GM23338 (cell line): ENCODE measurements around the gene LY6G6D. TPM values are rescaled to one million over a fixed set of nuclear protein-coding genes. Genes with fewer than 3 reads are reported as not detected.
A peak's percentile ranks its signal among the peaks of the same experiment; 100 is the strongest.

Experiments used
- ATAC-seq: fragments of 200-7000 bp; cut with Tn5 transposase; 3 replicates; pipeline ENCODE4 v1.9.1; 2020
- DNase-seq: peaks from one replicate; pipeline ENCODE4 v3.0.0-alpha.2; 2015; ENCODE audit warnings: low spot score
- H2AFZ ChIP-seq: fragments of 200-600 bp; sonication (generic); 2 replicates; pipeline ENCODE4 v1.8.0; 2016; ENCODE audit warnings: antibody characterized with exemption, mild to moderate bottlenecking, moderate library complexity
- H3F3A ChIP-seq: fragments of 200-600 bp; sonication (generic); replicated peaks from 2 replicates; pipeline ENCODE4 v1.8.0; 2017; ENCODE audit warnings: antibody characterized with exemption, mixed run types, low read depth
- H3K27ac ChIP-seq: fragments of 200-600 bp; sonication (generic); 2 replicates; pipeline ENCODE4 v1.6.1; 2016; ENCODE audit warnings: low read depth
- H3K27me3 ChIP-seq: fragments of 200-600 bp; sonication (generic); 2 replicates; pipeline ENCODE4 v1.8.0; 2016; ENCODE audit warnings: mild to moderate bottlenecking, mixed run types, moderate library complexity; ENCODE audit not compliant: insufficient read depth
- H3K36me3 ChIP-seq: fragments of 200-600 bp; sonication (generic); 2 replicates; pipeline ENCODE4 v1.8.0; 2016; ENCODE audit warnings: mild to moderate bottlenecking; ENCODE audit not compliant: insufficient read depth
- H3K4me1 ChIP-seq: fragments of 200-600 bp; sonication (generic); 2 replicates; pipeline ENCODE4 v1.8.0; 2016; ENCODE audit warnings: mild to moderate bottlenecking, moderate library complexity; ENCODE audit not compliant: insufficient read depth
- H3K4me2 ChIP-seq: fragments of 200-600 bp; sonication (generic); 2 replicates; pipeline ENCODE4 v1.7.1; 2017; ENCODE audit warnings: mixed run types
- H3K4me3 ChIP-seq: fragments of 200-600 bp; sonication (generic); 2 replicates; pipeline ENCODE4 v1.6.1; 2016; ENCODE audit warnings: mixed run types
- H3K79me2 ChIP-seq: fragments of 200-600 bp; sonication (generic); replicated peaks from 2 replicates; pipeline ENCODE4 v1.8.0; 2017; ENCODE audit warnings: mild to moderate bottlenecking; ENCODE audit not compliant: insufficient read depth
- H3K9me2 ChIP-seq: fragments of 200-600 bp; sonication (generic); 2 replicates; pipeline ENCODE4 v1.8.0; 2017; ENCODE audit not compliant: insufficient read depth
- H4K20me1 ChIP-seq: fragments of 200-600 bp; sonication (generic); replicated peaks from 2 replicates; pipeline ENCODE4 v1.8.0; 2017; ENCODE audit warnings: mild to moderate bottlenecking; ENCODE audit not compliant: insufficient read depth
- H3K27ac Mint-ChIP-seq: 2 replicates; pipeline ENCODE4 v1.8.0; 2020; ENCODE audit warnings: inconsistent platforms, mild to moderate bottlenecking, moderate library complexity, mixed read lengths
- H3K27me3 Mint-ChIP-seq: 3 replicates; pipeline ENCODE4 v1.8.0; 2022; ENCODE audit warnings: low read depth, mild to moderate bottlenecking, moderate library complexity, mixed read lengths, inconsistent platforms; ENCODE audit not compliant: insufficient read depth, poor library complexity
- H3K36me3 Mint-ChIP-seq: 3 replicates; pipeline ENCODE4 v1.8.0; 2021; ENCODE audit warnings: low read depth, mild to moderate bottlenecking, inconsistent platforms, moderate library complexity, mixed read lengths
- H3K4me1 Mint-ChIP-seq: 3 replicates; pipeline ENCODE4 v1.8.0; 2020; ENCODE audit warnings: mild to moderate bottlenecking, inconsistent platforms, mixed read lengths
- H3K4me3 Mint-ChIP-seq: 3 replicates; pipeline ENCODE4 v1.8.0; 2021; ENCODE audit warnings: moderate library complexity, mild to moderate bottlenecking, inconsistent platforms, mixed read lengths
- H3K9me3 Mint-ChIP-seq: 3 replicates; pipeline ENCODE4 v1.8.0; 2020; ENCODE audit warnings: moderate library complexity, mild to moderate bottlenecking, inconsistent platforms, mixed read lengths
- CREB1 ChIP-seq: fragments of 250-450 bp; sonication (Bioruptor Pico); IDR thresholded peaks from 2 replicates; pipeline ENCODE4 v1.5.0; 2020; ENCODE audit warnings: low read depth, mild to moderate bottlenecking, moderate library complexity
- ETS1 ChIP-seq: IDR thresholded peaks from 2 replicates; pipeline ENCODE4 v1.6.1; 2016; ENCODE audit warnings: antibody characterized with exemption
- EZH2phosphoT487 ChIP-seq: fragments of 200-600 bp; sonication (generic); IDR thresholded peaks from one replicate; pipeline ENCODE4 v1.8.1; 2018; ENCODE audit warnings: antibody characterized with exemption; ENCODE audit not compliant: unreplicated experiment
- JUNB ChIP-seq: IDR thresholded peaks from one replicate; pipeline ENCODE4 v1.6.1; 2016; ENCODE audit warnings: antibody characterized with exemption; ENCODE audit not compliant: unreplicated experiment
- NANOG ChIP-seq: IDR thresholded peaks from 2 replicates; pipeline ENCODE4 v1.6.1; 2016; ENCODE audit warnings: antibody characterized with exemption, borderline replicate concordance
- POLR2AphosphoS5 ChIP-seq: IDR thresholded peaks from 2 replicates; pipeline ENCODE4 v1.6.1; 2016; ENCODE audit warnings: antibody characterized with exemption, low read depth
- STAT1 ChIP-seq: IDR thresholded peaks from one replicate; pipeline ENCODE4 v1.6.1; 2016; ENCODE audit warnings: antibody characterized with exemption; ENCODE audit not compliant: unreplicated experiment
- ZNF114 ChIP-seq: fragments of 250-450 bp; sonication (Bioruptor Pico); IDR thresholded peaks from 2 replicates; pipeline ENCODE4 v1.5.0; 2020; ENCODE audit warnings: mild to moderate bottlenecking, moderate library complexity
- ZNF331 ChIP-seq: fragments of 250-450 bp; sonication (Bioruptor Pico); IDR thresholded peaks from 2 replicates; pipeline ENCODE4 v1.5.0; 2020; ENCODE audit warnings: low read depth, mild to moderate bottlenecking, moderate library complexity
- ZNF462 ChIP-seq: fragments of 250-450 bp; sonication (Bioruptor Pico); IDR thresholded peaks from 2 replicates; pipeline ENCODE4 v1.5.0; 2020; ENCODE audit warnings: mild to moderate bottlenecking, moderate library complexity
- polyA plus RNA-seq: library from polyadenylated mRNA; unstranded; fragments of >200 nt; fragmentation: Nextera tagmentation; extraction: Ambion mirVana; gene quantifications from 2 replicates; pipeline ENCODE4 v1.2.1, GENCODE V29; 2016
- total RNA-seq: library from RNA; depleted of rRNA; stranded (reverse); fragments of >200 nt; shearing (Covaris generic); gene quantifications from 2 replicates; pipeline ENCODE4 v1.2.3, GENCODE V29; 2014
- TF ChIP-seq, protein P1 (sequence below): IDR thresholded peaks from one replicate; pipeline ENCODE4 v1.6.1; 2018; ENCODE audit warnings: antibody characterized with exemption; ENCODE audit not compliant: unreplicated experiment
- TF ChIP-seq, protein P2 (sequence below), 2 experiments: fragments of 200-600 bp in 1 of 2; sonication (generic) in 1 of 2; conservative IDR thresholded peaks; 2 replicates each; pipeline versions ENCODE4 v1.5.1 to v1.6.1; 2016 to 2017; ENCODE audit warnings: antibody characterized with exemption in 2 of 2, low read depth in 2 of 2, mild to moderate bottlenecking in 2 of 2, moderate library complexity in 1 of 2

Gene LY6G6D
- total and polyA plus RNA-seq, 2 experiments from 2014 or later: not detected

- TF ChIP-seq, protein P1, sequence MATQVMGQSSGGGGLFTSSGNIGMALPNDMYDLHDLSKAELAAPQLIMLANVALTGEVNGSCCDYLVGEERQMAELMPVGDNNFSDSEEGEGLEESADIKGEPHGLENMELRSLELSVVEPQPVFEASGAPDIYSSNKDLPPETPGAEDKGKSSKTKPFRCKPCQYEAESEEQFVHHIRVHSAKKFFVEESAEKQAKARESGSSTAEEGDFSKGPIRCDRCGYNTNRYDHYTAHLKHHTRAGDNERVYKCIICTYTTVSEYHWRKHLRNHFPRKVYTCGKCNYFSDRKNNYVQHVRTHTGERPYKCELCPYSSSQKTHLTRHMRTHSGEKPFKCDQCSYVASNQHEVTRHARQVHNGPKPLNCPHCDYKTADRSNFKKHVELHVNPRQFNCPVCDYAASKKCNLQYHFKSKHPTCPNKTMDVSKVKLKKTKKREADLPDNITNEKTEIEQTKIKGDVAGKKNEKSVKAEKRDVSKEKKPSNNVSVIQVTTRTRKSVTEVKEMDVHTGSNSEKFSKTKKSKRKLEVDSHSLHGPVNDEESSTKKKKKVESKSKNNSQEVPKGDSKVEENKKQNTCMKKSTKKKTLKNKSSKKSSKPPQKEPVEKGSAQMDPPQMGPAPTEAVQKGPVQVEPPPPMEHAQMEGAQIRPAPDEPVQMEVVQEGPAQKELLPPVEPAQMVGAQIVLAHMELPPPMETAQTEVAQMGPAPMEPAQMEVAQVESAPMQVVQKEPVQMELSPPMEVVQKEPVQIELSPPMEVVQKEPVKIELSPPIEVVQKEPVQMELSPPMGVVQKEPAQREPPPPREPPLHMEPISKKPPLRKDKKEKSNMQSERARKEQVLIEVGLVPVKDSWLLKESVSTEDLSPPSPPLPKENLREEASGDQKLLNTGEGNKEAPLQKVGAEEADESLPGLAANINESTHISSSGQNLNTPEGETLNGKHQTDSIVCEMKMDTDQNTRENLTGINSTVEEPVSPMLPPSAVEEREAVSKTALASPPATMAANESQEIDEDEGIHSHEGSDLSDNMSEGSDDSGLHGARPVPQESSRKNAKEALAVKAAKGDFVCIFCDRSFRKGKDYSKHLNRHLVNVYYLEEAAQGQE: no peak
- TF ChIP-seq NANOG: no peak
- TF ChIP-seq CREB1 (CRISPR knock-in tag): no peak; the same call in 1 of the 2 replicates
- TF ChIP-seq STAT1: no peak
- no peak for TF ChIP-seq ZNF114
- no peak for TF ChIP-seq ETS1
- no peak for TF ChIP-seq ZNF331 (CRISPR knock-in tag)
- no peak for TF ChIP-seq POLR2AphosphoS5
- no peak for TF ChIP-seq EZH2phosphoT487
Observed at GRCh38 chr6:31681135-31681671, 33.9 kb upstream of the LY6G6D start (continued).

GRCh38 chr6:31683591-31683990 lies 31.6 kb upstream of the LY6G6D start:
- Histone ChIP-seq H4K20me1 (no peaks in the 10 kb centered on the region), H2AFZ (peak overlapping the region; percentile 5; the same call in 1 of the 2 replicates), H3K4me2 (peak overlapping the region; percentile 98), H3K79me2 (no peaks in the 10 kb centered on the region), H3K27me3 (peaks cover 18% of the 10 kb centered on the region), H3K9me2 (no peaks in the 10 kb centered on the region), H3K4me3 (peak overlapping the region; percentile 70), H3K4me1 (peaks cover 7% of the 10 kb centered on the region), H3K36me3 (no peaks in the 10 kb centered on the region), H3K27ac (no peak overlapping the region), H3F3A (peaks cover 11% of the 10 kb centered on the region; the same call in 1 of the 2 replicates)
- Mint-ChIP-seq H3K36me3 (peaks cover 5% of the 10 kb centered on the region; the same call in 2 of the 3 replicates), H3K4me3 (peak overlapping the region; percentile 74), H3K4me1 (peaks cover 14% of the 10 kb centered on the region), H3K27ac (no peak overlapping the region), H3K27me3 (peaks cover 31% of the 10 kb centered on the region), H3K9me3 (no peaks in the 10 kb centered on the region; the same call in 1 of the 3 replicates)
- ATAC-seq (peak; percentile 11), DNase-seq (peak; percentile 47)
- TF ChIP-seq EZH2phosphoT487 (no peak), CREB1 (CRISPR knock-in tag) (no peak), STAT1 (no peak), POLR2AphosphoS5 (no peak), ZNF331 (CRISPR knock-in tag) (no peak), JUNB (no peak), ZNF114 (no peak), ZNF462 (CRISPR knock-in tag) (no peak), NANOG (no peak)
- TF ChIP-seq, protein P2, sequence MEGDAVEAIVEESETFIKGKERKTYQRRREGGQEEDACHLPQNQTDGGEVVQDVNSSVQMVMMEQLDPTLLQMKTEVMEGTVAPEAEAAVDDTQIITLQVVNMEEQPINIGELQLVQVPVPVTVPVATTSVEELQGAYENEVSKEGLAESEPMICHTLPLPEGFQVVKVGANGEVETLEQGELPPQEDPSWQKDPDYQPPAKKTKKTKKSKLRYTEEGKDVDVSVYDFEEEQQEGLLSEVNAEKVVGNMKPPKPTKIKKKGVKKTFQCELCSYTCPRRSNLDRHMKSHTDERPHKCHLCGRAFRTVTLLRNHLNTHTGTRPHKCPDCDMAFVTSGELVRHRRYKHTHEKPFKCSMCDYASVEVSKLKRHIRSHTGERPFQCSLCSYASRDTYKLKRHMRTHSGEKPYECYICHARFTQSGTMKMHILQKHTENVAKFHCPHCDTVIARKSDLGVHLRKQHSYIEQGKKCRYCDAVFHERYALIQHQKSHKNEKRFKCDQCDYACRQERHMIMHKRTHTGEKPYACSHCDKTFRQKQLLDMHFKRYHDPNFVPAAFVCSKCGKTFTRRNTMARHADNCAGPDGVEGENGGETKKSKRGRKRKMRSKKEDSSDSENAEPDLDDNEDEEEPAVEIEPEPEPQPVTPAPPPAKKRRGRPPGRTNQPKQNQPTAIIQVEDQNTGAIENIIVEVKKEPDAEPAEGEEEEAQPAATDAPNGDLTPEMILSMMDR (conservative IDR thresholded peaks at IDR 0.05; ENCODE audit: low read depth in 2 of 2): no peak
